Neural crest cell (in vitro differentiated cells): ENCODE measurements around the gene ARL15. TPM values are rescaled to one million over a fixed set of nuclear protein-coding genes. Genes with fewer than 3 reads are reported as not detected.

ENCODE experiments used
- DNase-seq: peaks from one replicate; pipeline ENCODE4 v3.0.0; 2021; ENCODE audit warnings: low read depth, mixed read lengths, low spot score
- H3K27ac Mint-ChIP-seq: one replicate; pipeline ENCODE4 v1.8.0; 2021; ENCODE audit warnings: mild to moderate bottlenecking, mixed read lengths; ENCODE audit not compliant: unreplicated experiment
- H3K27me3 Mint-ChIP-seq: 2 replicates; pipeline ENCODE4 v1.8.0; 2021; ENCODE audit warnings: low read depth, mild to moderate bottlenecking, mixed read lengths
- H3K36me3 Mint-ChIP-seq: 2 replicates; pipeline ENCODE4 v1.8.0; 2021; ENCODE audit warnings: low read depth, mild to moderate bottlenecking, mixed read lengths
- H3K4me1 Mint-ChIP-seq: 2 replicates; pipeline ENCODE4 v1.8.0; 2021; ENCODE audit warnings: mixed read lengths
- H3K4me3 Mint-ChIP-seq: one replicate; pipeline ENCODE4 v1.8.0; 2021; ENCODE audit warnings: mild to moderate bottlenecking, mixed read lengths
- H3K9me3 Mint-ChIP-seq: 2 replicates; pipeline ENCODE4 v1.8.0; 2021; ENCODE audit warnings: mixed read lengths
- total RNA-seq: library from RNA; stranded (reverse); gene quantifications from 2 replicates; pipeline ENCODE4 v1.2.1, GENCODE V29; 2021
- TF ChIP-seq, protein P1 (sequence below): fragments of 200-600 bp; sonication (generic); conservative IDR thresholded peaks from 2 replicates; pipeline ENCODE4 v1.5.0; 2021; ENCODE audit warnings: antibody characterized with exemption, mild to moderate bottlenecking

The ARL15 gene
- total RNA-seq, 1 donor from 2014 or later = 18.4 TPM

DNA sequence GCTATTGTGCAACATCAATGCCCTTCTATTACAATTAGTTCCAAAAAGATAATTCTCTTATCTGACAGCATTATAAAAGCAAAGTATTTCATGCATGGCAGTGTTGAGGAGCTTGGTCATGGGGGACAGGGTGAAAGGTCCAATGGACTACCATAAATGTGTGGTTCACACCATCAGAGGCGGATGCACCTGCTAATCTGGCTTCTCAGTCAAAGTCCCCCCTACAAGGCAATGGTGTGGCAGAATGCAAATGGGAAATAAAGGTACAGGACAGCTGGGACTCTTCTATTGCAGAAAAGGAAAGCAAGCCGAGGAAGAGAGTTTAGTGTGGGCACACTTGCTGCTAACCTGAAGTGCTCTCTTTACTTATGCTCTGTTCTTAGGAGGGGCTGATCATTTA, 380.8 kb downstream of the ARL15 start:
- TF ChIP-seq, protein P1, sequence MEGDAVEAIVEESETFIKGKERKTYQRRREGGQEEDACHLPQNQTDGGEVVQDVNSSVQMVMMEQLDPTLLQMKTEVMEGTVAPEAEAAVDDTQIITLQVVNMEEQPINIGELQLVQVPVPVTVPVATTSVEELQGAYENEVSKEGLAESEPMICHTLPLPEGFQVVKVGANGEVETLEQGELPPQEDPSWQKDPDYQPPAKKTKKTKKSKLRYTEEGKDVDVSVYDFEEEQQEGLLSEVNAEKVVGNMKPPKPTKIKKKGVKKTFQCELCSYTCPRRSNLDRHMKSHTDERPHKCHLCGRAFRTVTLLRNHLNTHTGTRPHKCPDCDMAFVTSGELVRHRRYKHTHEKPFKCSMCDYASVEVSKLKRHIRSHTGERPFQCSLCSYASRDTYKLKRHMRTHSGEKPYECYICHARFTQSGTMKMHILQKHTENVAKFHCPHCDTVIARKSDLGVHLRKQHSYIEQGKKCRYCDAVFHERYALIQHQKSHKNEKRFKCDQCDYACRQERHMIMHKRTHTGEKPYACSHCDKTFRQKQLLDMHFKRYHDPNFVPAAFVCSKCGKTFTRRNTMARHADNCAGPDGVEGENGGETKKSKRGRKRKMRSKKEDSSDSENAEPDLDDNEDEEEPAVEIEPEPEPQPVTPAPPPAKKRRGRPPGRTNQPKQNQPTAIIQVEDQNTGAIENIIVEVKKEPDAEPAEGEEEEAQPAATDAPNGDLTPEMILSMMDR = no peak
- Mint-ChIP-seq H3K27me3 (no peaks in the 10 kb centered on the region), H3K9me3 (no peaks in the 10 kb centered on the region), H3K4me3 (no peak overlapping the region), H3K27ac (no peak overlapping the region), H3K4me1 (no peaks in the 10 kb centered on the region), H3K36me3 (no peaks in the 10 kb centered on the region)
- no peak for DNase-seq

DNA sequence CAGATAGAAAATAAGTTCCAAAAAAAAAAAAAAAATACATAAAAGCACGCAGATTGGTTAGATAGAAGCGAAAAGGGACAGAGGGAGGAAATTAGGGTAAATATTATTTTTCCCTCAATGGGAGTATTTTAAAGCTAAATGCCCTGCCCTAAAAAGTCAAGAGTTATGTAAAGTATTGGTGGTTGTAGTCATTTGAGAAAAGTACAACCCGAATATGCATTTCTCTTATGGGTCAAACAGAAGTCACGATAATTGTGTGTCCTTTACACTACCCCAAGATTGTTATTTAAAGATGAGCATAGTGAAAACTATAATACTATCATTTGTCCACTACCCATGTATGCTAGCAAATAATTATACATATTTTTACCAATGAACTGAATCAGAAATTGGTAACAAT, 381.2 kb downstream of the ARL15 start:
- Mint-ChIP-seq H3K27ac (no peak overlapping the region), H3K27me3 (no peaks in the 10 kb centered on the region), H3K9me3 (no peaks in the 10 kb centered on the region), H3K36me3 (no peaks in the 10 kb centered on the region), H3K4me1 (no peaks in the 10 kb centered on the region), H3K4me3 (no peak overlapping the region)
- DNase-seq = no peak
- TF ChIP-seq, protein P1 = no peak

DNA sequence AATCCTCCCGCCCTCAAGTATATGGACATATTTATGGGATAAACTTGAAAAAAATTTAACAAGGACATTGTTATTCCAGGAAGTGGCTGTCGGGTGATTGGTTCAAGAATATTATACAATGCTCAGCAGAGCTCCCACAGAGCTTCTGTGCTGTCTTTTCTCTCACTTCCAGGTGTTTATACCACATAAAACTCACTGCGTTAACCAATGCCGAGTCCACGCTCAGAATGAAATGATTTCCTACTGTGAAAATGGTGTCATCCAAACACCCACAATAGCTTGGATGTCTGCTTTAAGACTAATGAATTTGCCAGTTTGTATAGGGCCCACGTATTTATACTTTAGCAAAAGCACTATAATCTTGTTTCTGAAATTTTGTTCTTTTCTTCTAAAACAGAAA, 381.7 kb downstream of the ARL15 start:
- DNase-seq = no peak
- no peaks in the 10 kb centered on the region for H3K4me1 Mint-ChIP-seq
- TF ChIP-seq, protein P1 = no peak
- no peak overlapping the region for H3K27ac Mint-ChIP-seq
- no peaks in the 10 kb centered on the region for H3K9me3 Mint-ChIP-seq
- no peaks in the 10 kb centered on the region for H3K27me3 Mint-ChIP-seq
- no peaks in the 10 kb centered on the region for H3K36me3 Mint-ChIP-seq
- H3K4me3 Mint-ChIP-seq = no peak overlapping the region

DNA sequence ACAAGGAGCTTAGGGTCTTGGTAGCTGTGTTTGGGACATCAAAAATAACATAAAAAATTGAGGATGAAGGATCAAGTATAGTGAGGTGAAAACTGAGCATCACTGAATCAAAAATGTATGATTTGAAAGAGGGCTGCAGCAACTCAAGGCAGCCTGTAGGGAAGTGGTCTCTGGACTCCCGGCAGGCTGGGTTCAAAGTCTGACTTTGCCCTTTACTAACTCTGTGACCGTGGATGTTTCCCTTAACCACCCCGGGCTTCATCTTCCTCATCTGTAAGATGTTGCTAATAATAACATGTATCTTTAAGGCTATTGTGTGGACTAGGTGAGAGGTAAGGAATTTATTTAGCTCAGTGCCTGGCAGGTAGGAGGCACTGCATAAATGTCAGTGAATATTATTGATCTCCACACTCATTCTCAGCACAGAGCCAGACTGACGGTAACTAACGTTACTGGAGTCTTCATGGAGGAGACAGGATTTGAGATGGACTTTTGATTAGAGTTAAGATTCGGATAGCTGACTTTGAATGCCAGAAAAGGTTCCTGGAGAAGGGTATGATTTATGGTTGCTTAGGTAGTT, 382.6 kb downstream of the ARL15 start:
- Mint-ChIP-seq H3K27ac (no peak overlapping the region), H3K4me3 (no peak overlapping the region), H3K9me3 (no peaks in the 10 kb centered on the region), H3K27me3 (no peaks in the 10 kb centered on the region), H3K36me3 (no peaks in the 10 kb centered on the region), H3K4me1 (no peaks in the 10 kb centered on the region)
- DNase-seq = no peak
- TF ChIP-seq, protein P1 = peak; percentile 16

DNA sequence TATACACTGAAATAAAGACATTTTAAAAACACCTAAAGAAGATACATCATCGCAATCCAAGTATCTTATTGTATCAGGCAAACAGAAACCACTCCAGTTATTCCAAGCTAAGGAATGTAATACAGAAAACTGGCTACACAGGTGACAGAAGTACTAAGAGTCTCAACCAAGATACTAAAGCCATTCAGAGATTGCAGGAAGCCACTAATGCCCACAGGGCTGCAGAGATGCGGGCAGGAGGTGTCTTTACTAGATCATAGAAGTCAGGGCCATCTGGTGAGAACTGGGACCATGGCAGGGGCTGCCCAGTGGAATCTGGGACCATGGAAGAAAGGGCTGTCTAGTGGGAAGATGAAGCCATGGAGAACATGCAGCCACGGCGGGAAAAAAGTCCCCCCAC, 384.3 kb downstream of the ARL15 start:
- no peak for DNase-seq
- H3K4me1 Mint-ChIP-seq = no peaks in the 10 kb centered on the region
- H3K36me3 Mint-ChIP-seq = no peaks in the 10 kb centered on the region
- no peaks in the 10 kb centered on the region for H3K9me3 Mint-ChIP-seq
- TF ChIP-seq, protein P1 = no peak
- H3K4me3 Mint-ChIP-seq = no peak overlapping the region
- H3K27me3 Mint-ChIP-seq = no peaks in the 10 kb centered on the region
- H3K27ac Mint-ChIP-seq = no peak overlapping the region

DNA sequence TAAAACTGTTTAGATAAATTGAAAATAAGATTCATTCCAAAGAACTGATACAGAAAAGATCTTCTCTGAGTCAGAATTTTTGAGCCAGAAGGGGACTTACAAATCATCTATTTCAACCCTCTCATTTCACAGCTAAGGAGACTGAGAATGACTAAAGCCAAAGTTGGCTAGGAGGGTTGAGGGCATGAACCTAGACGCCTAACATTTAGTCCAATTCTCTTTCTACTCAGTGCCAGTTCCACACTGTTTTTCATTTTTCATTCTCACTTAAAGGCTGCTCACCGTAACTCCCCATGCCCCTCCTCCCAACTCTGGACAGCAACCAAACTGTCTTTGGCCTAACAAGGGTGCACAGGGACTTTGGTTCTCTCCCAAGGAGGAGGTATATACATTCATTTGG, 386.0 kb downstream of the ARL15 start:
- Mint-ChIP-seq H3K9me3 (no peaks in the 10 kb centered on the region), H3K27ac (no peak overlapping the region), H3K36me3 (no peaks in the 10 kb centered on the region), H3K4me1 (no peaks in the 10 kb centered on the region), H3K4me3 (no peak overlapping the region), H3K27me3 (no peaks in the 10 kb centered on the region)
- TF ChIP-seq, protein P1 = no peak
- no peak for DNase-seq
